IPS DF 4.7 (cell line): ENCODE measurements around the gene KRTAP10-6.
"Not testable (repeated sequence)": the region's sequence is repeated elsewhere in the genome, so short reads cannot be mapped to it uniquely, and the experiment has no call there.

Source experiments
- DNase-seq: peaks from one replicate; pipeline ENCODE4 v3.0.0-alpha.2; 2013; ENCODE audit warnings: low spot score; ENCODE audit errors: extremely low read depth

KRTAP10-6 gene

GRCh38 chr21:44592446-44593311 lies at the start of gene KRTAP10-6:
TSS of gene KRTAP10-6 (minus strand) at chr21:44592505. CDS start at chr21:44592484, 21 bp downstream.
- DNase-seq, result no peak

GRCh38 chr21:44640761-44641160 lies 48.5 kb upstream of the KRTAP10-6 start:
- no peak for DNase-seq

- DNase-seq, result no peak
Observed at GRCh38 chr21:44639331-44639655, 47.0 kb upstream of the KRTAP10-6 start.

GRCh38 chr21:44638506-44639330 lies 46.4 kb upstream of the KRTAP10-6 start:
- not testable (repeated sequence) for DNase-seq

- DNase-seq, result not testable (repeated sequence)
Observed at GRCh38 chr21:44637851-44638348, 45.6 kb upstream of the KRTAP10-6 start.

- no peak for DNase-seq
Observed at GRCh38 chr21:44637018-44637850, 44.9 kb upstream of the KRTAP10-6 start, which contains the start of gene KRTAP10-10. TSS of gene KRTAP10-10 (plus strand) at chr21:44637356. CDS start at chr21:44637418, 62 bp downstream.

GRCh38 chr21:44636209-44637017 lies 44.1 kb upstream of the KRTAP10-6 start:
- no peak for DNase-seq

GRCh38 chr21:44632067-44632466 lies 39.8 kb upstream of the KRTAP10-6 start:
- no peak for DNase-seq

GRCh38 chr21:44630440-44630839 lies 38.1 kb upstream of the KRTAP10-6 start:
- DNase-seq, result no peak

GRCh38 chr21:44628707-44629391 lies 36.5 kb upstream of the KRTAP10-6 start:
- DNase-seq, result no peak

- DNase-seq, result not testable (repeated sequence)
Observed at GRCh38 chr21:44627831-44628233, 35.5 kb upstream of the KRTAP10-6 start.

GRCh38 chr21:44627181-44627822 lies 35.0 kb upstream of the KRTAP10-6 start:
- DNase-seq, result not testable (repeated sequence)

- DNase-seq, result no peak
Observed at GRCh38 chr21:44626673-44627143, 34.4 kb upstream of the KRTAP10-6 start, which contains the start of gene KRTAP10-9. TSS of gene KRTAP10-9 (plus strand) at chr21:44627093. CDS start at chr21:44627172, 79 bp downstream.

- no peak for DNase-seq
Observed at GRCh38 chr21:44626262-44626661, 34.0 kb upstream of the KRTAP10-6 start.

- no peak for DNase-seq
Observed at GRCh38 chr21:44625756-44626155, 33.5 kb upstream of the KRTAP10-6 start.

GRCh38 chr21:44623575-44623974 lies 31.3 kb upstream of the KRTAP10-6 start:
- DNase-seq, result no peak

GRCh38 chr21:44619886-44620285 lies 27.6 kb upstream of the KRTAP10-6 start:
- DNase-seq, result no peak

- no peak for DNase-seq
Observed at GRCh38 chr21:44618909-44619308, 26.6 kb upstream of the KRTAP10-6 start.

GRCh38 chr21:44618504-44618903 lies 26.2 kb upstream of the KRTAP10-6 start:
- DNase-seq, result no peak
